GM23248 (cell line): Measurements from ENCODE around the gene ELOVL6.

ENCODE experiments used
- EZH2 ChIP-seq: fragments of 200-600 bp; sonication (generic); IDR thresholded peaks from 2 replicates; pipeline ENCODE4 v1.6.1; 2018; ENCODE audit warnings: antibody characterized with exemption, mild to moderate bottlenecking; ENCODE audit not compliant: insufficient read depth, poor library complexity, severe bottlenecking
- EZH2phosphoT487 ChIP-seq: fragments of 200-600 bp; sonication (generic); IDR thresholded peaks from 2 replicates; pipeline ENCODE4 v1.6.1; 2018; ENCODE audit warnings: antibody characterized with exemption, moderate library complexity, mild to moderate bottlenecking, low read depth; ENCODE audit not compliant: insufficient read depth

DNA sequence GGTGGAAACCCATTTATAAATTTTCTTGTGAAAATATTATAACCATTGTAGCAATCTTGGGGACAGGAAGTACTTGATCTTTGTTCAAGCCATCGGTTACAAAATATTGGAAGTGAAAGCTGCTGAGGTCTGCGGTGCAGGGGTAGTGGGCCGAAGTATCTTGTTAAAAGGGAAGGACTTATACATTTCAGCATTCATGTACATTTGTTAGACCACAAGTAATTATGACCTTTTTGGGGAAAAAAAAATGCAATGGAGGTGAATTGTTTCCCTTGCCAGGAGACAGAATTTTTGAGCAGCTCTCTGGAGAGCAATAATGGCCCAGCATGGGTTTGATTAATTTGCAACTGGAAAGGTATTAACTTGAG lies 164.4 kb downstream of the ELOVL6 start:
- no peak for TF ChIP-seq EZH2phosphoT487
- no peak for TF ChIP-seq EZH2
